HG03378 (cell line): ENCODE data around the gene PPP2R3A.
"Not testable (repeated sequence)": the region's sequence is repeated elsewhere in the genome, so short reads cannot be mapped to it uniquely, and the experiment has no call there.

Source experiments
- ATAC-seq: cut with Tn5 transposase; IDR thresholded peaks from one replicate; pipeline ENCODE4 v1.9.1; 2021; ENCODE audit warnings: mild to moderate bottlenecking, moderate library complexity; ENCODE audit not compliant: unreplicated experiment

The PPP2R3A gene

DNA sequence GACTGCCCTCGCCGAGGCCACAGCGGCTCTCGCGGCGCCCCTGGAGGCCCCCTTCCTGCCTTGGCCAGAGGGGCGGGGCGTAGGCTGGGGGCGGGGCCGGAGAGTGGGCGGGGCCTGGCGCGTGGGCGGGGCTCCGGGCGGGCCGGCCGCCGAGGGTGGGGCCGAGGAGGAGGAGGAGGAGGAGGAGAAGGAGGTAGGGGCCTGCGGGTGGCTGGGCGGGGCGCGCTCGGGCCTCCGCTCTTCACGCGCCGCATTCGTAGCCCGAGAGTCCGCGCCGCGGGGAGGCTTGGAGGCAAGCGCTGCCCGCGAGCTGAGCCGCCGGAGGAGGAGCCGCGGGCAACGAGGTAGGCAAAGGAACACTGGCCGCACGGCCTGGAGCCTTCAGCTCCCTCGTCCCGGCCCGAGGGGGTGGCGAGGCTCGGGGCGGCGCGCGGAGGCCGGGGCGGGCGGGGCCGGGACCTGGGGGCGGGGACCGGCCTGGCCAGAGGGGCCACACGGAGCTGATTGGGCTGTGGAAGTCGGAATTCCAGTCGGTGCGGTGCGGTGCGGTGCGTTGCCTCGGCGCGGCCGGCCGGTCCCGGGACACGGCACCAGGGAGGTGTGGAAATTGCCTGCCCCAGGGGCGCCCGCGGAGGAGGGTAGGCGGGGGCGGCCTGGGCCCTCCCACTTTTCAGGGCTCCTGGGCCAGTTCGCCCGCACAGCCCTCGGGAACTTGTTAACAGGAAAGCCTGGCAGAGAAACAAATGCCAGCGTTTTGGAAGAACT, at the start of gene PPP2R3A:
Gene PPP2R3A, plus strand, starts transcription at position 223 of the 765 bp plus-strand sequence. CDS start 35,771 bp downstream, outside the sequence.
- ATAC-seq, result peak; percentile 48

GRCh38 chr3:135916310-135916709, 49.2 kb upstream of the PPP2R3A start:
- no peak for ATAC-seq

GRCh38 chr3:135917076-135917475, 48.5 kb upstream of the PPP2R3A start:
- no peak for ATAC-seq

- no peak for ATAC-seq
These were observed 47.5 kb upstream of the PPP2R3A start for GRCh38 chr3:135917927-135918597.

GRCh38 chr3:135918600-135918999, 46.9 kb upstream of the PPP2R3A start:
- ATAC-seq, result no peak

DNA sequence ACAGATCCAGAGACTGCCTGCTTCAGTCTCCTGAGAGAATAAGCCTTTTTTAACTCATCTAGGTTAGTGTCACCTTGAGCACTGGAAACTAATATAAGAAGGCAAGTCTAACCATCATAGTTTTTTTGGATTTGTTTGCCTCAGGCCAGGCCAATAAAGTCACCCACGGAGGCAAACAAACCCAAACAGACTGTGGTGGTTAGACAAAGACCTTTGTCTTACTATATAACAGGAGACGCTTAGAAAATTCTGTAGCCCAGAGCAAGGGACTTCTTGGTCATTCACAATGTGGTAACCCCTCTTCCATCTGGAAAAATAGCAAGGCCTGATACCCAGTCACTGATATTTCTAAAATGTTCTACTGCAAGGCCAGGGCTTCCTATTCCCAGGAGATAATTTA, 45.3 kb upstream of the PPP2R3A start:
- ATAC-seq, result no peak

- no peak for ATAC-seq
These were observed 42.7 kb upstream of the PPP2R3A start for GRCh38 chr3:135922903-135923250.

- no peak for ATAC-seq
These were observed 41.0 kb upstream of the PPP2R3A start for GRCh38 chr3:135924506-135924905.

DNA sequence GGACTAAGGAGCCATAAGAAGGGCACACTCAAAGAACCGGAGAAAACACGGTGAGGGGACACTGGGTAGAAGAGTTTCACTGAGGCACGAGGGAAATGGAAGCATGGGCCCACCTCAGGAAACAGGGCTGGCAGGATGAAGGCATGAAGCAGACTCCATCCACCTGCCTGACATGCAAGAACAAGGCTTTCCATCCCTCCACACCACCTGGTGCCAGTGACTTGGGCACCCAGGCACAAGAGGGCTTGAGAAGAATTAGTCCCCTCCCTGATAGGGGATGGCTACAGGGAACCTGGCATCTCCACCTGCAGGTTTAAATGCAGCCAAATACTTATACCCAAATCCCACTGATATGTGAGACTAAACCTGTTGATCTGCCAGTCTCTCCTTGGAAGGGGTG, 38.9 kb upstream of the PPP2R3A start:
- no peak for ATAC-seq

GRCh38 chr3:135927155-135927554, 38.4 kb upstream of the PPP2R3A start:
- ATAC-seq, result no peak

- no peak for ATAC-seq
These were observed 35.9 kb upstream of the PPP2R3A start for GRCh38 chr3:135929670-135930069.

- ATAC-seq, result no peak
These were observed 35.3 kb upstream of the PPP2R3A start for GRCh38 chr3:135930255-135930654.

DNA sequence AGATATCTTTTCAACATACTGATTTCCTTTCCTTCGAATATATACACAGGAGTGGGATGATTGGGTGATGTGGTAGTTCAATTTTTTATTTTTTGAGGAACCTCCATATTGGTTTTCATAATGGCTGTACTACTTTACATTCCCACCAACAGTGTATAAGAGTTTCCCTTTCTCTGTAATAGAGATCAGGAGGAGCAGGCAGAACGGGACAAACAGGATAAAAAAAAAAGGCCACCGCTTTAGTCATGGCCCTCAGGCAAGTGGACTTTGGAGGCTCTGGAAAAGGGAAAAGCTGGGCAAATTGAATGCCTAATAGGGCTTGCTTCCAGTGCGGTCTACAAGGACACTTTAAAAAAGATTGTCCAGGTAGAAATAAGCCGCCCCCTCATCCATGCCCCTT, 30.4 kb upstream of the PPP2R3A start:
- ATAC-seq, result not testable (repeated sequence)

DNA sequence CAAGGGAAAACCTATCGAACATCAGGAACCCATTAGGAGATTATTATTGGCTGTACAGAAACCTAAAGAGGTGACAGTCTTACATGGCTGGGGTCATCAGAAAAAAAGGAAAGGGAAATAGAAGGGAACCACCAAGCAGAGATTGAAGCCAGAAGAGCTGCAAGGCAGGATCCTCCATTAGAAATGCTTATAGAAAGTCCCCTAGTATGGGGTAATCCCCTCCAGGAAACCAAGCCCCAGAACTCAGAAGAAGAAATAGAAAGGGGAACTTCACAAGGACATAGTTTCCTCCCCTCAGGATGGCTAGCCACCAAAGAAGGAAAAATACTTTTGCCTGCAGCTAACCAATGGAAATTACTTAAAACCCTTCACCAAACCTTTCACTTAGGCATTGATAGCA, 27.8 kb upstream of the PPP2R3A start:
- ATAC-seq, result not testable (repeated sequence)

DNA sequence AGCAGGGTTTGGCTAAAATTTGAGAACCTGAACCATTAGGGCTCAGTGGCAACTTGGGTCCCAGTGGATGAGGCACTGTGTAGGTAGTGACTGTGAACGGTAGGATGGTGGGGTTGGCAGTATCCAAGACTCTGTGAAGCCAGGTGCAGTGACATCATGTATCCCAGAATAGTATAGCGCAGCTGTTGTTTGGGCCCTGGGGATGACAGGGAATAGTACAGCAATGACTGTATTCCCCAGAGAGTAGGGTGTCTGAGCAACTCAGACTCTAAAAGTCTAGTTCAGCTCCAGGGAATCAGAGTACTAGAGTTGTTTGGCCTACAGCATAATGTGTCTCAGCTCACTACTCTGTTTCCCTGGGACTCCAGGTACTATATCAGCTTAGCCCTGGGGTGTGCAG, 20.7 kb upstream of the PPP2R3A start:
- no peak for ATAC-seq

DNA sequence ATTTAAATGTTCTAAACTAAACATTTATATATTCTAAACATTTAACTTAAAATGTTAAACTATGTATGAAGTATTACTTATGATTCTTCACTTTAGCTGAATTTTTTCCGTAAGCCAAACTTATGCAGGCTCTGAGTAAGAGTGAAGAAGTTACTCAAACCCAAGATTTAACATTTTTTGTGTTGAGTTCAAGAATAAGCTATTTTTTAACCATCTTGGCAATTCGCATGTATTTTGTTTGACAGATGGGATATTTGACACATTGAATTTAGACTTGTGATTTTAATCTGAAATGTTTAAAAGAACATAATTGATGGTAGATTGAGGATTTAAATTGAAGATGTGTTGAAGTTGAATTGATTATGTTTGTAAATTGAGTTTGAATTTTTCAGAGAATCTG, 14.6 kb upstream of the PPP2R3A start:
- ATAC-seq, result no peak

DNA sequence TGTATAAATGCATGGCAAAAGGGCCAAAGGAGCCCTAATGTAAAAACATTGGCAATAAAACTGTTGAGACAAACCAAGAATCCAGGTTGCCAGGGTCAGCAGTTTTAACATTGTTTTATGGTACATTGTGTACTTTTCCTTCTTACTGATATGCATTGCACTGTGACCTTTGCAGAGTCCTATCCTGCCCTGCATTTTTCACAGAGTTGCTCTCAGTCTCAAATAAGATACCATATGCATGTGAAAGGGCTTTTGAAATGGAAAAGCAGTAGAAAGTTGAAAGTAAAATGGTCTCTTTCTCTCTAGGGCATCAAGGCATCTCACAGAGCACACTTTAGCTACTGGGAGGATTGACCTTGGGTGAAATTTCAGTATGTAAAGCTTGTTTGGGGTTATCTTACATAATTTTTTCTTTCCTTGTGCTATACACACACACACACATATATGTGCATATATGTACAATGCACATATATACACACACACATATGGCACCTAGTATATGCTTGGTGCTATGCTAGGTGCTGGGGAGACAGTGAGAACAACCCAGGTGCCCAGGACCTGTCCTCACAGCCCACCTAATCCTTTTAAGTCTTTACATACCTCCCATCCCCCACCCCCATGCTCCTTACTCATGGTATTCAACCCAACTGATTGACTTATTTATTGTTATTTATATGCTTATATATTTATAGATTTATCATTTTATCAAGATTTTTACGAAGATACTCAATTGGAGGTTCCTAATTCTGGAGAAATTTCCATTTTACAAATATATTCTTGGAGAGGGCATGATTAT, 1.2 kb upstream of the PPP2R3A start:
- ATAC-seq, result no peak

DNA sequence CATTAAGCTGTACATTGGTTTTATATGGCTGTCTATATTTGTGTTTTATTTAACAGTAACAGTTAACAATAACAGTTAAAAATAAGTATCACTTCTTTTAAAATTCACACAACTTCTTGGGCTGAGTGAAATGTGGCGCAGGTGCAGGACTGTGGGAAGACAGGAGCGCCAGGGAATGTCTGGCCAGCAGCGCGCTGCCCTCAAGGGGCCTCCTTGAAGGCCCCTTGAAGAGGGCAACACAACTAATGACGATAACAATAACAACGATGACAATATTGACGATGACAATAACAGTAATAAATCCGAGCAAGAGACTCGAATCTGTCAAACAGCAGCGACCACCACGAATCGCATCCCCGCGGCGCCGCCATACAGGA, 411 bp upstream of the PPP2R3A start:
- no peak for ATAC-seq

DNA sequence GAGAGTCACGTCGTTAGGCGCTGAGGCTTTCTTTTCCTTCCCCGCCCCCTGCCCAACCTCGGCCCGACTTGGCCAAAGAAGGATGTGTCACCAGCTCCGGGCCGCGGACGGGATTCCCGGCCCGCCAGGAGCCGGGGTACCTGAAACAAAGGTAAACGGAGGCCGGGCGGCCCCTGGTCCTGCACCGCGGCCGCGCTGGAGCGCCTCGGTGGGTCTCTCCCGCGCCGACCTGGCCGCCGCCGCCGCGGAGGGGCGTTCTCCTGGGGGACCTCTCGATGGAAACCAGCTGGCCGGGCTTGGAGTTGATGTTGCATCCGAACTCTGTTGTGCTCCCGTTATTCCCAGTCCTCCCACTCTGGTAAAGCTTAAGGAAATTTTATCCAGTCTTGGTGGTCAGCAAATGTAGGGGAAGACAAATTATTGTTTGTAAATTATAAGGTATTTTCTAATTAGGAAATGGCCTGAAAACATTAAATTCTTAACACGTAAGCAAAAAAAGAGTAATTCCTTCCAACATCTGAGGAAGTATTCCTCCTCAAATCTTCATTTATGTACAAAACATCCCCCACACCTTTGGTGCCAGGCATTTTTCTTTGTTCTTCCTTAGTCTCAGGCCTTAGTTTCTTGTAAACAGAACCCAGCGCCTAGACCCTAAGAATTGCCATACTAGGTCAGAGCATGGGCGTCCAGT, 888 bp downstream of the PPP2R3A start:
- ATAC-seq, result no peak

- ATAC-seq, result no peak
These were observed 1.4 kb downstream of the PPP2R3A start for GRCh38 chr3:135966962-135967274.

- ATAC-seq, result no peak
These were observed 2.3 kb downstream of the PPP2R3A start for GRCh38 chr3:135967867-135968266.
